ENCODE data around the gene TRABD2B.
A peak's percentile ranks its signal among the peaks of the same experiment; 100 is the strongest.

The TRABD2B gene

DNA sequence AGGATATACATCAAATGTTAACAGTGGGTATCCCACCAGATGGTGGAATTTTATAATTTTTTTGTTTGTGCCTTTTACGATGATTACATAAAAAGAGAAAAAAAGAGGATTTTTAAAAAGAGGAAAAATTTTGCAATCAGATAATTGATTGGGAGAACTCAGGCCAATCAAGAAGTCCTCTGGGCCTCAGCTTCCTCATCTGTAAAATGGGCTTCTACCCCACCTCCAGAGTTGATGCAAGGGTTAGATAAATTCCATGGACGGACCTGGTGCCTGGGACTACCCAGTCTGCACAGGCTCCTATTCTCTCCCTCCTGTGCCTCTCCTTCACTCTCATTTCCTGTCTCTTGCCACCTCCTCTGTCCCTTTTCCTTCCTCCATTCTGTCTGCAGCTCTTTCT is 88.9 kb downstream of the TRABD2B start:
- DNase-seq (ENCODE audit: low read depth): no peak

GRCh38 chr1:47907177-47907528 is 90.0 kb downstream of the TRABD2B start:
- no peak for DNase-seq (ENCODE audit: low read depth)

GRCh38 chr1:47906527-47907176 is 90.5 kb downstream of the TRABD2B start:
- DNase-seq (ENCODE audit: low read depth): peak; percentile 62

GRCh38 chr1:47906009-47906432 is 91.2 kb downstream of the TRABD2B start:
- peak; percentile 85 for DNase-seq (ENCODE audit: low read depth)

- no peak for DNase-seq (ENCODE audit: low read depth)
Measured at GRCh38 chr1:47903723-47904122, 93.5 kb downstream of the TRABD2B start.

GRCh38 chr1:47901001-47901575 is 96.1 kb downstream of the TRABD2B start:
- DNase-seq (ENCODE audit: low read depth): no peak

GRCh38 chr1:47898133-47898845 is 98.9 kb downstream of the TRABD2B start:
- peak; percentile 13 for DNase-seq (ENCODE audit: low read depth)

- DNase-seq (ENCODE audit: low read depth): no peak
Measured at GRCh38 chr1:47895279-47896125, 101.7 kb downstream of the TRABD2B start.

- DNase-seq (ENCODE audit: low read depth): peak; percentile 71
Measured at GRCh38 chr1:47894410-47895278, 102.5 kb downstream of the TRABD2B start.

- DNase-seq (ENCODE audit: low read depth): no peak
Measured at GRCh38 chr1:47893412-47893811, 103.8 kb downstream of the TRABD2B start.

DNA sequence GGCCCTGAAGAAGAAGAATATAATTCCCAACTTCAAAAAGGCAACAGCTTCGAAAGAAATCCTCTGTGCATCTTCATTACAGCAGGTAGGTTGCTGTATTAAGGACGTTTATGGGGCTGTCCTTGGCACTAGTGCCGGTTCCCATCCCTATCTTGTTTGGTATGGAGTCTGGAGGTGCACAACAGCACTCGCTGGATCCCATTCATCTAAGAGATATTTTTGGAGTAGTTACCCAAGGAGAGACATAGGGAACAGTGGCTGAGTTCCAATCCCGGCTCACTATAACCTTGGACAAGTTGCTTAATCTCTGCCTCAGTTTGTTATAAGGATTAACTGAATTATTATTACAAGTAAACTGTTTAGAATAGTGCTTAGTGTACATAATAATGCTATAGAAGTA is 106.4 kb downstream of the TRABD2B start:
- no peak for DNase-seq (ENCODE audit: low read depth)

DNA sequence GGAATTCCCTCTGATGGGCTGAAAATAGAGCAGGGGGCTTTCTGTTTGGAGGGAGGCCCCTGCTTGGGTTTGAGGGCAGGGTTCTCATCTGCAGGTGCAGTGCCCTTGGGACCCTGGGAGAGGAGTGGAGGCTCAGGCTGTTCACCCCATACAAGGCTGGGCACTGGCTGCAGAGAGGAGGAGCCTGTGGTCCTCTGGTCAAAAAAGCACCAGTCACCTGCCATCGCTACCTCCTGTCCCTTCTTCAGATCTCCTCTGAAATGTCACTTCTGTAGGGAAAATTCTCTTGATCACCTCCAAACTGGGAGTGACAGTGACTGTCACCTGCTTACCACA is 108.9 kb downstream of the TRABD2B start:
- no peak for DNase-seq (ENCODE audit: low read depth)

- no peak for DNase-seq (ENCODE audit: low read depth)
Measured at GRCh38 chr1:47887475-47888293, 109.5 kb downstream of the TRABD2B start.

- DNase-seq (ENCODE audit: low read depth): no peak
Measured at GRCh38 chr1:47887060-47887459, 110.1 kb downstream of the TRABD2B start.

DNA sequence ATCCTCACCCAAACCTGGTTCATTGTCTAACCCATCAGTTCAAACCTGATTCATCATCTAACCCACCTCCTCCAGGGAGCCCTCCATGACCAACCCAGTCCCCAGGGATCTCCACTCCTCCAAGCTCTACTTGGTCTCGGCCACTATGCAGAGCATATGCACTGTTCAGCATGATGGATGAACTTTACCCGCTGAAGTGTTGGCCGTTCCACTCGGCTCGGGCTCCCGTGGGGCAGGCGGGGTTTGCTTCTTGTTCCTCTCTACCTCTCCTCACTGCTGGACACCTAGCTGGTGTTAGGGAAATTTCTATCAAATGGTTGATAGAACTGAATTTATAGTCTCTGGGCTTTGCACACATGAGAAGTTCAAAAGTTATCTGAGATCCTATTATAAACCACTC is 111.0 kb downstream of the TRABD2B start:
- no peak for DNase-seq (ENCODE audit: low read depth)

DNA sequence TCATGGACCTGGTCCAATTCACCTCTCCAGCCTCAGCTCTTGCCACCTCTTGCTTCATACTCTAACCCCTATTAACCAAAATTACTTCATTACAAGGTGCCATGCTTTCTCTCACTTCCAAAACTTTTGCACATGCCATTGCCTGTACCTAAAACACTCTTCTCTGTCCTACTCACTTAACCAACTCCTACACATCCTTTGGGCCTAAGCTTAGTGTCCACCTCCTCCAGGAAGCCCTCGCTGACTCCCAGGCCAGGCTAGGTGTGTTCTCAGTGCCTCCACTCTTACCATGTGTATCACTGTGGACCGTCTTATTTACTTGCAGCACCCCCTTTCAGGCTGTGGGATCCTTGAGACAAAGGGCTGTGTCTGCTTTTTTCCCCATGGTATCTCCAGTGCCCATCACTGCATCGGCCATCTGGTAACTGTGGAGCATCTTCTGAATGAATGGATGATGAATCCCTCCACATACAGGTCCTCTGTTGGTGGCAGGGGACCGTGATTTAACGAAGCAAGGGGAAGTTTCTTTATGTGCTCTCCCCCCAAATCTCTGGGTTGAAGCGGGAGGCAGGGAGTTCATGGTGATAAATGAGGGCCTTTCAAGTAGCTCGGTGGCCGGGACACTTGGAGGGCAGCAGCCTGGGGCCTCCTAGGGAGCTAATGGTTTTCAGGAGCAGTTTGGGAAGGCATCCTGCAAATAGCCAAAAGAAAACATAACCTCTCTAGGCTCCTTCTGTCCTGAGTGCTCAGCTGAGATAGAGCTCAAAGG is 111.9 kb downstream of the TRABD2B start:
- DNase-seq (ENCODE audit: low read depth): no peak

DNA sequence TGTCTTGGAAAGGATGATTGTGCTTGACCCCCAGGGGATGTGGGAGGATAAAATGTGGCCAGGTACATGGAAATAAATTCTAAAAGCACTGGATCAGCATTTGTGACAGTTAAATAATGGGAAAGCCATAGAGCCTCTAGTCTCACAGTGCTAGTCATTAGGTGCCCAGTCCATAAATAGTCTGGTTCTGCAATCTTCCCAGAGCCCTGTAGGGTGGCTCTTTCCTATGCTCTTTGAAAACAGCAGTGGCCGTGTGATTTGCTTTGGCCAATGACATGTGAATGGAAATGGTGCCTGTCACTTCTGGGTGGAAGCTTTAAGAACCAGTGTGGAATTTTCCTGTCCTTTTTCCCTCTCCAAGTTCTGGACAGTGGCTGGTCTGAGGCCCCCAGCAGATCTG is 113.2 kb downstream of the TRABD2B start:
- DNase-seq (ENCODE audit: low read depth): no peak

DNA sequence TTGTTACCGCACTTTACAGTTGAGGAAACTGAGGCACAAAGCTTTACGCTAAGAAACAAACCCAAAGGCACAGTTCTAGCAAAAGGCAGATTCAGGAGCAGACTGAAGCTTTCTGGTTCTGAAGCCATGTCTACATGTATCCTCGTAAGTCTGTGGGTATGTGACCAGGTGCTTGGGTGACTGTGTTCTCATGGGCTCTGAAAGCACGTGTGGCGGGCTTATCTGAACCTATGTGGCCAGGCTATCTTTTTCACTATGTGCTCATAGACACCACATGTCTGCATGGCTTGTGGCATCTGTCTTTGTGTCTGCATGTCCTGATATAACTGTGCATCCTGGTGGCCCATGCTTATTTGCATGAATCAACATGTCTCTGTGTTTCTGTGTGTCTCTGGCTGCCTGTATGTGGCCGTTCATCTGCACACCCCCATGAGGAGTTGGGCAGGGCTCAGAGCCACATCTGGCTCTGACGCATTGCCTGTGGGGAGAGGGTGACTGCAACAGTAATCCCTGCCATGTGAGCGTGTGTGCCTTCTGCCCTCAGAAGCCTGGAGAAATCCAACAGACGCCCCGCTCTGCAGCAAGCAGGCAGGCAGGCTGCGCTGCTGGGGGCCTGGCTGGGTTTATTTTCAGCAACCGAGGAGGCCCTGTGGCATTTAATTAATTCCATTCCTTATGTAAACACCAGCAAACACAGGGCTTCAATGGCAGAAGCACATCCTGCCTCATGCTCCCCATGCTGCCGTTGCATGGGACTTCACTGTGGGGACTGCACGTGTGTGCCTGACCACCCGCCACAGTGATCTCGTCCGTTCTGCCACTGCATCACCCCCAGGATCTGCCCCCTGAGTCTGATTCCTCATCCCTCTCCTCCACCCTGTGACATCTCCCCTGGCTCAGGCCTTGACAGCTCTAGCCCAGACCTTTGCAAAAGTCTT is 115.4 kb downstream of the TRABD2B start:
- DNase-seq (ENCODE audit: low read depth): peak; percentile 68

DNA sequence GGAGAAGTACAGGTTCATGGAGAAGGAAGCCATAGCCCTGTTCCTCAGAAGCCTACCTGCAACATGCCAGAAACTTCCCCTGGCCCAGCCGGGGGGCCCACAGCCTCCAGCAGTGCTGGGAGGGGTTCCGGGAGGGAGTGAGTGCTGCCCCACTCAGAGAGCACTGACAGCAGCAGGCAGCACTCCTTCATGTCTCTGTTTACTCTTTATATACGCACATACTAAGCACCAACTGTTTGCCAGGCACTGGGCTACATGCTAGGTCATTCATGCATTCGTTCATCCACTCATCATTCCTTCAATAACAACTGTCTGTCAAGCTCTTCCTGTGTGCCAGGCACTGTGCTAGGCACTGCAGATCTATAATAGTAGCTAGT is 120.6 kb downstream of the TRABD2B start:
- DNase-seq (ENCODE audit: low read depth): no peak

All from amniotic epithelial cell (primary cell).